NCI-H2107 treated with DMSO at 0.1 percent for 48 hours (cell line): ENCODE results near the gene SEZ6L2.
"Not testable (repeated sequence)": the region's sequence is repeated elsewhere in the genome, so short reads cannot be mapped to it uniquely, and the experiment has no call there.

Source experiments
- DNase-seq: peaks from one replicate; lab custom pipeline; 2025; ENCODE audit not compliant: unreplicated experiment; lab: John Stamatoyannopoulos, UW

SEZ6L2 gene

GRCh38 chr16:29858149-29858849, 41.1 kb downstream of the SEZ6L2 start:
- no peak for DNase-seq

GRCh38 chr16:29857133-29857760, 42.1 kb downstream of the SEZ6L2 start:
- DNase-seq: no peak

- DNase-seq: no peak
Measured at GRCh38 chr16:29854520-29855100, 44.7 kb downstream of the SEZ6L2 start.

- no peak for DNase-seq
Measured at GRCh38 chr16:29852654-29853053, 46.7 kb downstream of the SEZ6L2 start.

- no peak for DNase-seq
Measured at GRCh38 chr16:29850998-29851397, 48.4 kb downstream of the SEZ6L2 start.

GRCh38 chr16:29849505-29849904, 49.8 kb downstream of the SEZ6L2 start:
- DNase-seq: no peak

GRCh38 chr16:29848420-29849297, 50.7 kb downstream of the SEZ6L2 start:
- peak; percentile 32 for DNase-seq

GRCh38 chr16:29845656-29846055, 53.7 kb downstream of the SEZ6L2 start:
- no peak for DNase-seq

- DNase-seq: peak; percentile 8
Measured at GRCh38 chr16:29844575-29845331, 54.6 kb downstream of the SEZ6L2 start.

- DNase-seq: no peak
Measured at GRCh38 chr16:29843931-29844330, 55.4 kb downstream of the SEZ6L2 start.

- DNase-seq: no peak
Measured at GRCh38 chr16:29842732-29843346, 56.5 kb downstream of the SEZ6L2 start.

GRCh38 chr16:29841631-29842030, 57.7 kb downstream of the SEZ6L2 start:
- no peak for DNase-seq

- no peak for DNase-seq
Measured at GRCh38 chr16:29840240-29840639, 59.1 kb downstream of the SEZ6L2 start.

GRCh38 chr16:29839822-29840221, 59.5 kb downstream of the SEZ6L2 start:
- DNase-seq: no peak

GRCh38 chr16:29837841-29838240, 61.5 kb downstream of the SEZ6L2 start:
- no peak for DNase-seq

GRCh38 chr16:29836623-29837022, 62.7 kb downstream of the SEZ6L2 start:
- no peak for DNase-seq

GRCh38 chr16:29835926-29836325, 63.4 kb downstream of the SEZ6L2 start:
- DNase-seq: no peak

- DNase-seq: no peak
Measured at GRCh38 chr16:29834079-29834478, 65.3 kb downstream of the SEZ6L2 start.

GRCh38 chr16:29833219-29833618, 66.1 kb downstream of the SEZ6L2 start:
- DNase-seq: not testable (repeated sequence)

- no peak for DNase-seq
Measured at GRCh38 chr16:29831490-29831889, 67.9 kb downstream of the SEZ6L2 start.
